ENCODE results near the gene LAMA4.

GRCh38 chr6:112275365-112275764 lies 21.0 kb upstream of the LAMA4 start:
- TF ChIP-seq, protein P1, sequence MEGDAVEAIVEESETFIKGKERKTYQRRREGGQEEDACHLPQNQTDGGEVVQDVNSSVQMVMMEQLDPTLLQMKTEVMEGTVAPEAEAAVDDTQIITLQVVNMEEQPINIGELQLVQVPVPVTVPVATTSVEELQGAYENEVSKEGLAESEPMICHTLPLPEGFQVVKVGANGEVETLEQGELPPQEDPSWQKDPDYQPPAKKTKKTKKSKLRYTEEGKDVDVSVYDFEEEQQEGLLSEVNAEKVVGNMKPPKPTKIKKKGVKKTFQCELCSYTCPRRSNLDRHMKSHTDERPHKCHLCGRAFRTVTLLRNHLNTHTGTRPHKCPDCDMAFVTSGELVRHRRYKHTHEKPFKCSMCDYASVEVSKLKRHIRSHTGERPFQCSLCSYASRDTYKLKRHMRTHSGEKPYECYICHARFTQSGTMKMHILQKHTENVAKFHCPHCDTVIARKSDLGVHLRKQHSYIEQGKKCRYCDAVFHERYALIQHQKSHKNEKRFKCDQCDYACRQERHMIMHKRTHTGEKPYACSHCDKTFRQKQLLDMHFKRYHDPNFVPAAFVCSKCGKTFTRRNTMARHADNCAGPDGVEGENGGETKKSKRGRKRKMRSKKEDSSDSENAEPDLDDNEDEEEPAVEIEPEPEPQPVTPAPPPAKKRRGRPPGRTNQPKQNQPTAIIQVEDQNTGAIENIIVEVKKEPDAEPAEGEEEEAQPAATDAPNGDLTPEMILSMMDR (IDR thresholded peaks at IDR 0.05), result no peak
- no peak for TF ChIP-seq POLR2A (IDR thresholded peaks at IDR 0.05)
